ENCODE measurements around the gene XPR1.
"Not testable (repeated sequence)": the region's sequence is repeated elsewhere in the genome, so short reads cannot be mapped to it uniquely, and the experiment has no call there.

The XPR1 gene

GRCh38 chr1:180674603-180675530 lies 43.0 kb downstream of the XPR1 start:
- DNase-seq (ENCODE audit: low spot score) = no peak
- no peak for TF ChIP-seq CTCF (IDR thresholded peaks at IDR 0.05; ENCODE audit: borderline replicate concordance, control extremely low read depth, extremely low read depth, insufficient read depth, missing control alignments)
- in situ Hi-C loops (cut with MboI; ENCODE audit: low sequenced_read_pairs, unreplicated experiment) = no loop called here

GRCh38 chr1:180675586-180675985 lies 43.8 kb downstream of the XPR1 start:
- TF ChIP-seq CTCF (IDR thresholded peaks at IDR 0.05; ENCODE audit: borderline replicate concordance, control extremely low read depth, extremely low read depth, insufficient read depth, missing control alignments) = no peak
- in situ Hi-C loops (cut with MboI; ENCODE audit: low sequenced_read_pairs, unreplicated experiment) = no loop called here
- no peak for DNase-seq (ENCODE audit: low spot score)

DNA sequence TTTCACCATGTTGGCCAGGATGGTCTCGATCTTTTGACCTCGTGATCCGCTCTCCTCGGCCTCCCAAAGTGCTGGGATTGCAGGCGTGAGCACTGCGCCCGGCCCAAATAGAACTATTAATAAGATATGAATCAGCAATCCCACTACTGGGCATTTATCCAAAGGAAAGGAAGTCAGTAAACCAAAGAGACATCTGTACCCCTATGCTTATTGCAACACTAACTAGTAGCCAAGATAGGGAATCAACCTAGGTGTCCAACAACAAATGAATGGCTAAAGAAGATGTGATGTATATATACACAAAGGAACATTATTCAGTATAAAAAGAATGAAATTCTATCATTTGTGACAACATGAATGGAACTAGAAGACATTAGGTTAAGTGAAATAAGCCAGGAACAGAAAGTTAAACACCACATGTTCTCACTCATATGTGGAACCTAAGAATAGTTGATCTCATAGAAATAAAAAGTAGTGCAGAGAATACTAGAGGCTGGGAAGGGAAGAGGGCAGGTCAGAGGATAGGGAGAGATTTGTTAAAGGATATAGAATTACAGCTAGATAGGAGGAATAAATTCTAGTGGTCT lies 48.8 kb downstream of the XPR1 start:
- in situ Hi-C loops (cut with MboI; ENCODE audit: low sequenced_read_pairs, unreplicated experiment) = no loop called here
- no peak for TF ChIP-seq CTCF (IDR thresholded peaks at IDR 0.05; ENCODE audit: borderline replicate concordance, control extremely low read depth, extremely low read depth, insufficient read depth, missing control alignments)
- no peak for DNase-seq (ENCODE audit: low spot score)

DNA sequence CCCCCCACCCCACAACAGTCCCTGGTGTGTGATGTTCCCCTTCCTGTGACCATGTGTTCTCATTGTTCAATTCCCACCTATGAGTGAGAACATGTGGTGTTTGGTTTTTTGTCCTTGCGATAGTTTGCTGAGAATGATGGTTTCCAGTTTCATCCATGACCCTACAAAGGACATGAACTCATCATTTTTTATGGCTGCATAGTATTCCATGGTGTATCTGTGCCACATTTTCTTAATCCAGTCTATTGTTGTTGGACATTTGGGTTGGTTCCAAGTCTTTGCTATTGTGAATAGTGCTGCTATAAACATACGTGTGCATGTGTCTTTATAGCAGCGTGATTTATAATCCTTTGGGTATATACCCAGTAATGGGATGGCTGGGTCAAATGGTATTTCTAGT lies 51.3 kb downstream of the XPR1 start:
- DNase-seq (ENCODE audit: low spot score); in situ Hi-C loops (cut with MboI; ENCODE audit: low sequenced_read_pairs, unreplicated experiment): not testable (repeated sequence)

DNA sequence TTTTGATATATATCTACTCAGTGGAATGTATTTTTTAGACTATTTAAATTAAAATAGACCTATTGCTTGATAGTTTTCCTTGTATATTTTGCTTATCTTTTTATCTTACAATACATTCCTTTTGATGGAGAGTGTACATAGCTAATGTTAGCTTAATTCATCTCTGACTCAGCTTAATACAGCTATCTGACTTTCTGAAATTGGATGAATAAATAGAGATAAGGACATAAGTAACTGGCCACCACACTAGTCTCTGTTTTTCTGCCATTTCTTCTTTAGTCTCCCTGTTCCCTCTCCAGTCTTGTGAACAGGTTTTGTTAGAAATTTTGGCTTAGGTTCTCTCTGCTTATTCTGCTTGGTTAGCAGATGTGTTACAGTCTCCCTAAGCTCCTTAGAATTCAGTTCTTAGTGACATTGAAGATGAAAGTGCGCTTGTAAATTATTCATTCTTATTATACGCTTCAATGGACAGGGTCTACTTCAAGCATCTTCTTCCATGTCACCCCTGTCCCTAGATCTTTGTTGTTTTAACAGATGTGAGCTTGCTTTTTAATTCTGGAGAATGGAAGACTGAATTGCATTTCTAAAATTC lies 59.6 kb downstream of the XPR1 start:
- in situ Hi-C loops (cut with MboI; ENCODE audit: low sequenced_read_pairs, unreplicated experiment) = no loop called here
- no peak for TF ChIP-seq CTCF (IDR thresholded peaks at IDR 0.05; ENCODE audit: borderline replicate concordance, control extremely low read depth, extremely low read depth, insufficient read depth, missing control alignments)
- DNase-seq (ENCODE audit: low spot score) = no peak

GRCh38 chr1:180693564-180694244 lies 61.9 kb downstream of the XPR1 start:
- in situ Hi-C loops (cut with MboI; ENCODE audit: low sequenced_read_pairs, unreplicated experiment) = no loop called here
- TF ChIP-seq CTCF (IDR thresholded peaks at IDR 0.05; ENCODE audit: borderline replicate concordance, control extremely low read depth, extremely low read depth, insufficient read depth, missing control alignments) = no peak
- no peak for DNase-seq (ENCODE audit: low spot score)
